GM12872 (cell line): ENCODE data around the gene TMEM250.

Source experiments
- TF ChIP-seq, protein P1 (sequence below): IDR thresholded peaks from 3 replicates; pipeline ENCODE4 v1.5.1; 2011; ENCODE audit warnings: low read depth, mild to moderate bottlenecking, low read length, moderate library complexity; ENCODE audit not compliant: insufficient read depth

The TMEM250 gene

DNA sequence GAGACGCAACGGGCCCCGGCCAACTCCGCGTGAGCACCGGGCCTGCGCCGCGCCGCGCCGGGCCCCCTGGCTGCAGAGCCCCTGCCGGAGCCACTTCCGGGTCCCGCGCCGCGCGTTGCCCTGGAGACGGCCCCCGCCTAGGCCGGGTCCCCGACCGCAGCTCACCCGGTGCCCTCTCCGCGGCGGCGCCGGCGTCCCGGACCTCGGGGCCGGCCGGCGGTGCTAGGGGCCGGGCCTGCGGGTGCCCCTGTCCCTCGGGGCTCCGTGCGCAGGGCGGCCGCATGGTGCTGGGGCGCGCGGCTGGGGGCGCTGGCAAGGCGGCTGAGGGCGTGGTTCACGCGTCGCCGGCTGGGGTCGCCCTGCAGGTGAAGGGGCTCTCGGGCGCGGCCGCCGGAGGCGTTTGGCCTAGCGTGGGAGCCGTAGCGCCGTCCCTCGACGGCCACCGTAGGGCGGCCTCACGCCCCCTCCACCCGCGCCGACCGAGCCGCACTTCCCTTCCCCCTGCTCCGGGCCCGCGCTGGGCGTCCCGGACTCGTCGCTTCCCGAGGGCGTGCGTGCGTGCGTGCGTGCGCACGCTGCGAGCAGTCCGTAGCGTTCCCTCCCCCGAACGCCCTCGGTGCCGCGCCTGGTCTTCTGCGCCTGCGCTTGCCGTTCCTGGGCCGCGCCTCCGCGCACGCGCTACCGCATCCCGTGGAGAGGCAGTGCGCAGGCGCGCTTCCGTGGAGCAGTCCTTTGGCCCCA lies at the start of gene TMEM250:
TSS of gene TMEM250 (minus strand) at position 556 of the 741 bp plus-strand sequence. CDS start 1,975 bp downstream, outside the sequence.
- TF ChIP-seq, protein P1, sequence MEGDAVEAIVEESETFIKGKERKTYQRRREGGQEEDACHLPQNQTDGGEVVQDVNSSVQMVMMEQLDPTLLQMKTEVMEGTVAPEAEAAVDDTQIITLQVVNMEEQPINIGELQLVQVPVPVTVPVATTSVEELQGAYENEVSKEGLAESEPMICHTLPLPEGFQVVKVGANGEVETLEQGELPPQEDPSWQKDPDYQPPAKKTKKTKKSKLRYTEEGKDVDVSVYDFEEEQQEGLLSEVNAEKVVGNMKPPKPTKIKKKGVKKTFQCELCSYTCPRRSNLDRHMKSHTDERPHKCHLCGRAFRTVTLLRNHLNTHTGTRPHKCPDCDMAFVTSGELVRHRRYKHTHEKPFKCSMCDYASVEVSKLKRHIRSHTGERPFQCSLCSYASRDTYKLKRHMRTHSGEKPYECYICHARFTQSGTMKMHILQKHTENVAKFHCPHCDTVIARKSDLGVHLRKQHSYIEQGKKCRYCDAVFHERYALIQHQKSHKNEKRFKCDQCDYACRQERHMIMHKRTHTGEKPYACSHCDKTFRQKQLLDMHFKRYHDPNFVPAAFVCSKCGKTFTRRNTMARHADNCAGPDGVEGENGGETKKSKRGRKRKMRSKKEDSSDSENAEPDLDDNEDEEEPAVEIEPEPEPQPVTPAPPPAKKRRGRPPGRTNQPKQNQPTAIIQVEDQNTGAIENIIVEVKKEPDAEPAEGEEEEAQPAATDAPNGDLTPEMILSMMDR: no peak

- TF ChIP-seq, protein P1: no peak
These were observed 44.7 kb upstream of the TMEM250 start for GRCh38 chr9:136163248-136163850.

- TF ChIP-seq, protein P1: no peak
These were observed 42.4 kb upstream of the TMEM250 start for GRCh38 chr9:136160995-136161610.

DNA sequence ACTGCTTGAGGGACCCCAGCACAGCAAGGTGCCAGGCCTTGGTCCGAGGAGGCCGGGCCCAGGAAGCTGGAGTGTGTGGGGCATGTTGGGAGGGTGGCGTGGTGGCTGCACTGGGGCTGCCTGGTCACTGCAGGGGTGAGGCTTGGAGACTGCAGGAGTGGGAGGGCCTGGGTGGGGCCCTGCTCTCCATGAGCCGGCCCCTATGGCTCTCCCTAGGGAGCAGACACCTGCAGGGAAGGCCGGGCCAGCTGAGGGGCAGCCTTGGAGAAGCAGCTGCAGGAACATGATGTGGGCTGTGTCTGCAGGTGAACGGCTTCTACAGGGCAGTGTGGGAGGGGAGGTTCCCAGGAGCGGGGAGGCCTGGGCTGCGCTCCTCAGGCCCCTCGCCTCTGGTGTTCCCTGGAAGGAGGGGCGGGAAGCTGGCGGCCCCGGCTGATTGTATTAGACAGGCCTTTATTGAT lies 41.7 kb upstream of the TMEM250 start:
- TF ChIP-seq, protein P1: no peak

DNA sequence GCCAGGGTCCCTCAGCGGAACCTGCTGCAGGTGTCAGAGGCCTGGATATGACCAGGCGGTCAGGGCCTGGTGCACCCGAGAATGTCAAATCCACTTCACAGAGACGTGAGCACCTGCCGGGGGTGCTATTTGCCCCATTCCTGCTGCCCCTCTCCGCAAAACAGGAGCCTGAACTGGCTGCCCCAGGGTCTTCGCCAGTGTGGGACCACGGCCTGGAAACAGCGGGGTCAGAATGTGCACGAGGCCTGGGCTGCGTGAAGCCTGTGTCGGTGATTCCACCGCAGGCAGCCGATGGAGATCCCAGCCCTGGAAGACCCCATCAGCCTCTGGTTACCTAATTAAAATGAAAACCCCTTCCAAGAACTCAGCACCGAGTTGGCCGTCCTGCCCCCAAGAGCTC lies 41.2 kb upstream of the TMEM250 start:
- TF ChIP-seq, protein P1: no peak

- TF ChIP-seq, protein P1: no peak
These were observed 39.0 kb upstream of the TMEM250 start for GRCh38 chr9:136157477-136158265.
